Endothelial cell of umbilical vein (primary cell): Measurements from ENCODE around the gene SDCBP2. TPM values are rescaled to one million over a fixed set of nuclear protein-coding genes. Genes with fewer than 3 reads are reported as not detected.

Experiments used
- BruUV-seq: library from RNA; stranded (reverse); fragments of 400-500 nt; replicated peaks from 2 replicates; lab custom pipeline; 2021; lab: Mats Ljungman, UMichigan
- CTCF ChIA-PET: fragments of 300-600, 350-600 bp; sonication (Branson Sonifier 250); formaldehyde crosslinking; loops from one replicate; lab custom pipeline; 2021; ENCODE audit warnings: antibody characterized with exemption, inconsistent platforms; lab: Charles Lee
- POLR2A ChIA-PET: fragments of 300-600, 350-600 bp; sonication (Branson Sonifier 250); formaldehyde crosslinking; loops from one replicate; lab custom pipeline; 2021; ENCODE audit warnings: antibody characterized with exemption, inconsistent platforms; lab: Charles Lee
- DNase-seq: peaks from one replicate; pipeline ENCODE4 v3.0.0-alpha.2; 2011; ENCODE audit warnings: low read depth, low spot score
- FAIRE-seq: peaks from 2 replicates; lab custom pipeline; 2011; peaks lifted over from hg19 to GRCh38; lab: Jason Lieb, UNC
- H2AFZ ChIP-seq: 2 replicates; pipeline ENCODE4 v1.6.0; 2012; ENCODE audit warnings: low read depth, low read length, control low read depth, inconsistent platforms
- H3K27ac ChIP-seq: 2 replicates; pipeline ENCODE4 v1.5.1; 2011; ENCODE audit warnings: low read depth, mild to moderate bottlenecking, control low read depth, low read length, moderate library complexity; ENCODE audit not compliant: insufficient read depth
- H3K27me3 ChIP-seq, 2 experiments: 2 replicates each; pipeline versions ENCODE4 v1.6.0 to v1.6.1; 2011; ENCODE audit warnings: low read length in 2 of 2, mixed read lengths in 1 of 2; ENCODE audit not compliant: control insufficient read depth in 2 of 2, insufficient read depth in 2 of 2
- H3K36me3 ChIP-seq, 2 experiments: 2 replicates in 1 of 2; 3 replicates in 1 of 2; pipeline ENCODE4 v1.5.1; 2011; ENCODE audit warnings: low read length in 2 of 2, mild to moderate bottlenecking in 1 of 2, moderate library complexity in 1 of 2; ENCODE audit not compliant: control insufficient read depth in 2 of 2, insufficient read depth in 2 of 2; ENCODE audit errors: extremely low read depth in 1 of 2
- H3K4me1 ChIP-seq: 3 replicates; pipeline ENCODE4 v1.5.1; 2011; ENCODE audit warnings: mild to moderate bottlenecking, low read length; ENCODE audit not compliant: control insufficient read depth, insufficient read depth; ENCODE audit errors: extremely low read depth
- H3K4me2 ChIP-seq: 2 replicates; pipeline ENCODE4 v1.6.1; 2011; ENCODE audit warnings: low read length, control low read depth, mixed read lengths; ENCODE audit not compliant: insufficient read depth
- H3K4me3 ChIP-seq, 3 experiments: fragments of 200-600 bp in 1 of 3; sonication (generic), shearing (Covaris generic) in 1 of 3; replicated peaks in 1 of 3; 2 replicates each; pipeline ENCODE4 v1.5.1; 2011 to 2016; ENCODE audit warnings: control low read depth in 3 of 3, low read length in 3 of 3, mild to moderate bottlenecking in 2 of 3, inconsistent platforms in 1 of 3, low read depth in 1 of 3, moderate library complexity in 1 of 3; ENCODE audit not compliant: insufficient read depth in 1 of 3
- H3K79me2 ChIP-seq: 2 replicates; pipeline ENCODE4 v1.6.0; 2012; ENCODE audit warnings: low read length, inconsistent platforms; ENCODE audit not compliant: control insufficient read depth, insufficient read depth
- H3K9ac ChIP-seq: replicated peaks from 2 replicates; pipeline ENCODE3; 2011; ENCODE audit warnings: low read length, control low read depth; ENCODE audit not compliant: insufficient read depth; ENCODE audit errors: extremely low read depth
- H3K9me1 ChIP-seq: replicated peaks from 3 replicates; pipeline ENCODE4 v1.6.0; 2011; ENCODE audit warnings: mild to moderate bottlenecking, low read length; ENCODE audit not compliant: control insufficient read depth, insufficient read depth; ENCODE audit errors: extremely low read depth
- H3K9me3 ChIP-seq: replicated peaks from 2 replicates; pipeline ENCODE4 v1.5.1; 2012; ENCODE audit warnings: low read length, inconsistent platforms; ENCODE audit not compliant: control insufficient read depth, insufficient read depth
- H4K20me1 ChIP-seq: replicated peaks from 2 replicates; pipeline ENCODE3; 2011; ENCODE audit warnings: mild to moderate bottlenecking, low read length; ENCODE audit not compliant: control insufficient read depth, insufficient read depth; ENCODE audit errors: extremely low read depth
- CTCF ChIP-seq, 2 donors: IDR thresholded peaks; 1 replicate in 1 of 2; 2 replicates in 1 of 2; pipeline ENCODE4 v1.5.1; 2011; ENCODE audit warnings: low read length in 2 of 2, mild to moderate bottlenecking in 2 of 2, moderate library complexity in 2 of 2, control low read depth in 1 of 2, inconsistent platforms in 1 of 2, low read depth in 1 of 2; ENCODE audit not compliant: insufficient read depth in 1 of 2; ENCODE audit errors: extremely low read depth in 1 of 2
- EZH2 ChIP-seq: IDR thresholded peaks from 2 replicates; pipeline ENCODE4 v1.6.1; 2012; ENCODE audit warnings: borderline replicate concordance, low read depth, mild to moderate bottlenecking, moderate library complexity, low read length, inconsistent platforms; ENCODE audit not compliant: severe bottlenecking
- FOS ChIP-seq: IDR thresholded peaks from 2 replicates; pipeline ENCODE4 v1.6.1; 2011; ENCODE audit warnings: mild to moderate bottlenecking, low read length, moderate library complexity, borderline replicate concordance; ENCODE audit not compliant: insufficient read depth
- GATA2 ChIP-seq: IDR thresholded peaks from 2 replicates; pipeline ENCODE4 v1.7.0; 2011; ENCODE audit warnings: low read depth, mild to moderate bottlenecking, moderate library complexity, mixed read lengths, low read length; ENCODE audit not compliant: insufficient read length, insufficient read depth
- dilution Hi-C: fragments of 300-500 bp; cut with MboI; formaldehyde crosslinking; loops from one replicate; pipeline ENCODE4 v1.15.0; 2019; ENCODE audit warnings: low sequenced_read_pairs; ENCODE audit not compliant: extremely low pct_ligation_motif_present
- intact Hi-C: fragments of 100-400 bp; cut with micrococcal nuclease; formaldehyde crosslinking; loops from one replicate; pipeline ENCODE4 v1.10.0; 2022
- polyA plus RNA-seq, 4 experiments: library from polyadenylated mRNA; depleted of rRNA in 3 of 4; stranded (reverse) in 3 of 4; unstranded in 1 of 4; fragments of >200 nt; gene quantifications; 2 replicates each; pipeline versions ENCODE4 v1.2.1 to v1.2.3, GENCODE V29; 2011 to 2012; ENCODE audit warnings: missing spikeins in 1 of 4
- total RNA-seq: library from RNA; stranded (reverse); gene quantifications from 2 replicates; pipeline ENCODE4 v1.2.3, GENCODE V29; 2021

SDCBP2 gene
- total and polyA plus RNA-seq, 2 donors (not counting 3 experiments of a cell fraction or from before 2014, with no cell fraction given), result 6.9 to 9.0 TPM

DNA sequence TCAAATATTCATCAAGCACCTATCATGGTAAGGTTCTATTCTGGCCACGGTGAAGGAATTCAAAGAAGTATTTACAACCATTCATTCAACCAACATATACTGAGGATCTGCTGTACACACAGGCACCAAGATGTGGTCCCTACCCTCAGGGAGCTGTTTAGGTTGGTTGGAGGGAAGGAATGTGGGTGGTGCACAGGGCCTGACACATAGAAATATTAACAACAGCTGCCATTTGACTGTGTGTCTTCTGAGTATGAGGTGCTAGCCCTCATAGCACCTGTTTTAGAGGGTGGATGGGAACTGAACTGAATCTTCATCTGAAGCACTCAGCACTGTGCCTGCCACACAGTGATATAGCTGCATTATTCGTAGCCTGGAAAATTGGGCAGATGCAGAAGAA lies 55.6 kb downstream of the SDCBP2 start:
- Histone ChIP-seq H3K4me1 (no peaks in the 10 kb centered on the region), H4K20me1 (no peaks in the 10 kb centered on the region), H3K9me1 (no peaks in the 10 kb centered on the region), H3K4me3 (no peak overlapping the region), H3K79me2 (no peaks in the 10 kb centered on the region), H3K9me3 (no peaks in the 10 kb centered on the region), H2AFZ (no peak overlapping the region), H3K27ac (no peak overlapping the region), H3K36me3 (no peaks in the 10 kb centered on the region), H3K9ac (no peak overlapping the region), H3K27me3 (no peaks in the 10 kb centered on the region), H3K4me2 (no peak overlapping the region)
- DNase-seq (no peak), FAIRE-seq (no peak)
- no peak for TF ChIP-seq EZH2
- no peak for TF ChIP-seq FOS
- POLR2A ChIA-PET, result no interaction called here
- CTCF ChIA-PET, result interaction anchor here (1.1 kb wide), 1 partner anchor 27 kb away, joined by 3 read pairs; no protein-coding TSS in a partner anchor
- intact Hi-C loops (no loop called here), dilution Hi-C loops (no loop called here)
- BruUV-seq, result no TSS peak

- CTCF ChIA-PET, result interaction anchor here (1.0 to 1.2 kb wide), 3 partner anchors 11 to 28 kb away, joined by 3 read pairs; no protein-coding TSS in a partner anchor
- dilution Hi-C loops, result no loop called here
- no TSS peak for BruUV-seq
- no peaks in the 10 kb centered on the region for H3K9me3 ChIP-seq
- no peak overlapping the region for H3K27ac ChIP-seq
- H4K20me1 ChIP-seq, result no peaks in the 10 kb centered on the region
- no peak for TF ChIP-seq GATA2
- no peak for TF ChIP-seq FOS
- TF ChIP-seq CTCF (IDR thresholded peaks at IDR 0.05; ENCODE audit: extremely low read depth in 1 of 2, insufficient read depth in 1 of 2, low read depth in 1 of 2, low read length in 2 of 2), result no peak
- TF ChIP-seq EZH2, result no peak
- H3K79me2 ChIP-seq, result no peaks in the 10 kb centered on the region
- DNase-seq (no peak), FAIRE-seq (no peak)
- intact Hi-C loops, result no loop called here
- H3K9me1 ChIP-seq, result no peaks in the 10 kb centered on the region
- no peak overlapping the region for H2AFZ ChIP-seq
- no peak overlapping the region for H3K4me2 ChIP-seq
- peaks cover 0 to 1% of the 10 kb centered on the region in 2 experiments for H3K36me3 ChIP-seq
- no peak overlapping the region for H3K9ac ChIP-seq
- no peaks in the 10 kb centered on the region for H3K27me3 ChIP-seq
- POLR2A ChIA-PET, result no interaction called here
- no peak overlapping the region for H3K4me3 ChIP-seq
- no peaks in the 10 kb centered on the region for H3K4me1 ChIP-seq
Observed at GRCh38 chr20:1272368-1273100, 56.4 kb downstream of the SDCBP2 start.
